ENCODE results near the gene MREG.

GRCh38 chr2:215900843-215901242, 112.5 kb downstream of the MREG start:
- TF ChIP-seq RAD21 (IDR thresholded peaks at IDR 0.05; ENCODE audit: low read depth) (no peak), EP300 (IDR thresholded peaks at IDR 0.05; ENCODE audit: borderline replicate concordance) (no peak)
- TF ChIP-seq, protein P1, sequence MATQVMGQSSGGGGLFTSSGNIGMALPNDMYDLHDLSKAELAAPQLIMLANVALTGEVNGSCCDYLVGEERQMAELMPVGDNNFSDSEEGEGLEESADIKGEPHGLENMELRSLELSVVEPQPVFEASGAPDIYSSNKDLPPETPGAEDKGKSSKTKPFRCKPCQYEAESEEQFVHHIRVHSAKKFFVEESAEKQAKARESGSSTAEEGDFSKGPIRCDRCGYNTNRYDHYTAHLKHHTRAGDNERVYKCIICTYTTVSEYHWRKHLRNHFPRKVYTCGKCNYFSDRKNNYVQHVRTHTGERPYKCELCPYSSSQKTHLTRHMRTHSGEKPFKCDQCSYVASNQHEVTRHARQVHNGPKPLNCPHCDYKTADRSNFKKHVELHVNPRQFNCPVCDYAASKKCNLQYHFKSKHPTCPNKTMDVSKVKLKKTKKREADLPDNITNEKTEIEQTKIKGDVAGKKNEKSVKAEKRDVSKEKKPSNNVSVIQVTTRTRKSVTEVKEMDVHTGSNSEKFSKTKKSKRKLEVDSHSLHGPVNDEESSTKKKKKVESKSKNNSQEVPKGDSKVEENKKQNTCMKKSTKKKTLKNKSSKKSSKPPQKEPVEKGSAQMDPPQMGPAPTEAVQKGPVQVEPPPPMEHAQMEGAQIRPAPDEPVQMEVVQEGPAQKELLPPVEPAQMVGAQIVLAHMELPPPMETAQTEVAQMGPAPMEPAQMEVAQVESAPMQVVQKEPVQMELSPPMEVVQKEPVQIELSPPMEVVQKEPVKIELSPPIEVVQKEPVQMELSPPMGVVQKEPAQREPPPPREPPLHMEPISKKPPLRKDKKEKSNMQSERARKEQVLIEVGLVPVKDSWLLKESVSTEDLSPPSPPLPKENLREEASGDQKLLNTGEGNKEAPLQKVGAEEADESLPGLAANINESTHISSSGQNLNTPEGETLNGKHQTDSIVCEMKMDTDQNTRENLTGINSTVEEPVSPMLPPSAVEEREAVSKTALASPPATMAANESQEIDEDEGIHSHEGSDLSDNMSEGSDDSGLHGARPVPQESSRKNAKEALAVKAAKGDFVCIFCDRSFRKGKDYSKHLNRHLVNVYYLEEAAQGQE (IDR thresholded peaks at IDR 0.05; ENCODE audit: low read depth) = no peak
- TF ChIP-seq, protein P2, sequence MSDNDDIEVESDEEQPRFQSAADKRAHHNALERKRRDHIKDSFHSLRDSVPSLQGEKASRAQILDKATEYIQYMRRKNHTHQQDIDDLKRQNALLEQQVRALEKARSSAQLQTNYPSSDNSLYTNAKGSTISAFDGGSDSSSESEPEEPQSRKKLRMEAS (IDR thresholded peaks at IDR 0.05) = no peak
